HG02759 (cell line): Measurements from ENCODE around the gene DTD1.
A peak's percentile ranks its signal among the peaks of the same experiment; 100 is the strongest.
"Not testable (repeated sequence)": the region's sequence is repeated elsewhere in the genome, so short reads cannot be mapped to it uniquely, and the experiment has no call there.

Source experiments
- ATAC-seq: cut with Tn5 transposase; IDR thresholded peaks from one replicate; pipeline ENCODE4 v1.9.1; 2021; ENCODE audit warnings: mild to moderate bottlenecking, moderate library complexity; ENCODE audit not compliant: unreplicated experiment

DTD1 gene

DNA sequence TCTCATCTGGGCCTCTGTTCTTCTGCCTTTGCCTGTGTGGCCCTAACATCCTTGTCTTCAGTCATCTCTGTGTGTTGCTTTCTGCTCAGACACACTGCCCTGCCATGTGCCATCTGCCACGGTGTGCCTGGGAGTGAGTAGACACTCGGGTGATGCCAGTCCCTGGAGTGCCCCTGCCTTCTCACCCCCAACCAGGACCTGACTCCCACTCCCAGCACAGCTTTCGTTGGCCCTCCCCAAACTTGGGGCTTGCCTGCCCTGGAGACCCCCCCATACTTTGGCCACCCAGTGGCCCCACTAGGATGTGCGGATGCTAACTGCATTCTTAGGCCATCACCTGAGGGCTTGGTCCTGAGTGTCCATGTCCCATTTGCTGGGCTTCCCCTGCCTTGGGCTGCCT is 149.3 kb downstream of the DTD1 start:
- ATAC-seq: no peak

- ATAC-seq: no peak
Observed at GRCh38 chr20:18738055-18738454, 150.2 kb downstream of the DTD1 start.

GRCh38 chr20:18738888-18739287 is 151.0 kb downstream of the DTD1 start:
- ATAC-seq: no peak

- no peak for ATAC-seq
Observed at GRCh38 chr20:18739751-18740166, 151.9 kb downstream of the DTD1 start.

DNA sequence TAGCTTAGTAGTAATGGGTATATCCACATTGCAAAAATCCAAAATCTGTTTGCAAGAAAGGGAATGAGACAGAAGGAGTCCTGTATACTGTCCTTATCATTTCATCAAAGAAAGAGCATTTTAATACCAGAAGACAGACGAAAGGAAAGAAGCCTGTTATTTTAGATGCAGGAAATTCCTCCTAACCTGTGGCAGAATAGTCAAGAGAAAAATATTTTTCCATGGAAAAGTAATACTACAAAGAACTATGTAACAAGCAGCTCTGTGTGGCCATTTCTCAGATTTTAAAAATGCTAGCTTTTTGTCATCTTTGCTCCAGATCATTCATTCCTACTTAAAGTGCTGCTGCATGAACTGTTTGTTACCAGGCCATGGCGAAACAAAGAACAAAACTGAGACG is 152.9 kb downstream of the DTD1 start:
- ATAC-seq: no peak

- no peak for ATAC-seq
Observed at GRCh38 chr20:18742841-18743240, 155.0 kb downstream of the DTD1 start.

DNA sequence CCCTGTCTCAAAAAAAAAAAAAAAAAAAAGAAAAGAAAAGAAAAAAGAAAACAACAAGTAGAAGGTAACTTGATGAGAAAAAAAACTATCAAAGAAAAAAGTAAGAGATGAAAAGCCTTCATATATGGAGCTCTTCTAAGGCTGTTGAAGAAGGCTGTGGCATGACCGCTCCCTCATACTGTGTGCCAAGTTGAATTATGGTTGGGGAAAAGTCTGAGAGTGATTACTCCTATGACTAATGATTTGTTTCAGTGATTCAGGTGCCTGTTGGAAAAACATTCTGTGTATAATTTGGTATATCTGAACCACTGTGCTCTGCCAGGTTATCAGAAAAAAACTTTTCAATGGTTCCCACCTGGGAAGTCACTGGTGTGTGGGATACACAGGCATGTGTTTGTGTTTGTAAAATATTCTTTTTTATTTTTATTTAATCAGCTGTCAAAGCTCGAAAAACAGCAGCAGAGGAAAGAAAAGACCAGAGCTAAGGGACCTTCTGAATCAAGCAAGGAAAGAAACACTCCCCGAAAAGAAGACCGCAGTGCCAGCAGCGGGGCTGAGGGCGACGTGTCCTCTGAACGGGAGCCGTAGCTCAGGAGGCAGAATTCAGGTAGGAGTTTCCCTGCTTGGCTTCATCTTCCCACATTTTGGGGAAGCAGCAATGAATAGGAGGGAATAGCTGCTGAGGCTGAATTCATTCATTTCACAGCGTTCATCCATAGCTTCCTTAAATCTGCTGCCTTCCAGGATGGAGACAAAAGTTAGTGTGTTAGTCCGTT is 156.0 kb downstream of the DTD1 start:
- ATAC-seq: no peak

GRCh38 chr20:18747090-18747489 is 159.2 kb downstream of the DTD1 start:
- ATAC-seq: no peak

DNA sequence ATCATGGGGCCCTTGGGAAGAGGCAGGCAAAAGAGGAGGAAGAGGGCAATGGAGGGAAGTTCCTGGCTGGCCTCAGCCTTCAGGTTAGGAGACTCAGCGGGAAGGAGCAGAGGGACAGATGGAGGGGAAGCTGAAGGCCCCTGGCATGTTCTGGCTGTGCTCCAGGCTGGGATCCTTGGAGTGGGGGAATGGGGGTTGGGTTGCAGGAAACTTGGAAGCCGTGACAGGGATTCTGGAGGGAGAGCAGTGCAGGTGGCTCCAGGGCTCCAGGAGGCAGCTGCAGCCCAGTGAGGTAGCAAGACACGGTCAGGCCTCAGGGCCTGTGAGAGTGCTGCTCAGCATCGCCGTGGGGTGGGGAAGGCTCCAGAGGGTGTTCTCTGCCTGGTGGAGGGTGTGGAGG is 161.1 kb downstream of the DTD1 start:
- ATAC-seq: no peak

DNA sequence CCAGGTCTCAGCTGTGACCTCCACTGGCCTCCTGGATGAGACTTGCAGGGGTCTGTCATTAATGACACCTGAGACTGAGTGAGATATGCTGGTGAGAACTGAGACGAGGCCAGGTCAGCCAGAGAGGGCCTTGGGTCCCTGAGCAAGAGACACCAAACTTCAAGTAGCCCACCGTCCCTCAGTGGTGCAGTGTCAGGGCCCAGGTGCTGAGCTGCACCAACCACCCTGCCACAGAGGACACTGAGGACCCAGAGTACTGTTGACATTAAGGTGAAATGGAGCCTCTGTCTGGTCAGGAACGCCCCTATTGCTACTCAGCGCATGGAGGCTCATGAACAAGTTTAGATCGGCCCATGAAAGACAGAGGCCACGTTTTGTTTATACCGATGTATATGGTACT is 161.7 kb downstream of the DTD1 start:
- ATAC-seq: no peak

DNA sequence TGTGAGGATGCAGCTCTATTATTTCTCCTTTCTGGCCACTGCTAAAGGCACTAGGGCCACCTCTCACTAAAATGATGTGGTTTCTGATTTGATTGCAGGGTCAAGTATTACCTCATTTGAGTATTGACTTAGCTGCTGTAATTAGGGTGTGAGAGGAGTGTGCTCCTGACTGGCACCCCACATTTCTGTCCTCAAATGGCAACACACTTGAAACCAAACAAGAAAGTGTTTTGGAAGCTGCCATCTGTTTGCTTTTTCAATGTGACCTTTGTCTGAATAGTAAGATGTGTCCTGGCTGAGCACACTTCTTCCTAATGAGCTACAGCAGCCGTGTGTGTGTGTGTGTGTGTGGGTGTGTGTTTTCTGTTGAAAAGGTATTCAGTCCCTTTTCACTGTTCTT is 162.9 kb downstream of the DTD1 start:
- no peak for ATAC-seq

DNA sequence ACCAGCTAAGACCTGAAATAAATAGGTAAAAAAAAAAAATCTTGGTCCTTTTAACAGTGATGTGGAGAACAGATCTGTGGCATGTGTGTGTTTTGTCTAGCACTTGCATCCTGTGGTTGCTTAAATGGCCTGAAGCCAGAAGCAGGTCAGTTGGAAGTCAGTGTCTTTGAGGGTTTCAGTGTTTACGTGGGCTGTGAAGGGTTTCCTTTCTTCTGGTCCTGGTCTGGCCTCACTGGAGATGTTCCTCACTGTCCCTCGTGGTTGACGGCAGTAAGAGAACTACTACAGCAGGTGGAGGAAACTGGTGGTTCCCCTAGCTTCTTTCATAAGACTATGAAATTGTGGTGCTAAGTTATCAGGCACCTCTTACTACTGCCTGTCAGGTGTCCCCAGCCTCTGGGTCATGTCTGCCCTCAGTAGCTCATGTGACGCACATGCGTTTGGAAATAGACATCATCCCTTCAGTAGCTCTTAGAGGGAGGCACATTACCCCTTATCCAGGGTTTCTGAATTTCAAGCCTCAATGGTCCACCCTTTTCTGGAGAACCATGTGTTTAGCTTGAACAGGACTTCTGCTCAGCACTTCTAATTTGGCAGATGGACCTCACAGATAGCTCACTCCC is 166.3 kb downstream of the DTD1 start:
- ATAC-seq: peak; percentile 96

DNA sequence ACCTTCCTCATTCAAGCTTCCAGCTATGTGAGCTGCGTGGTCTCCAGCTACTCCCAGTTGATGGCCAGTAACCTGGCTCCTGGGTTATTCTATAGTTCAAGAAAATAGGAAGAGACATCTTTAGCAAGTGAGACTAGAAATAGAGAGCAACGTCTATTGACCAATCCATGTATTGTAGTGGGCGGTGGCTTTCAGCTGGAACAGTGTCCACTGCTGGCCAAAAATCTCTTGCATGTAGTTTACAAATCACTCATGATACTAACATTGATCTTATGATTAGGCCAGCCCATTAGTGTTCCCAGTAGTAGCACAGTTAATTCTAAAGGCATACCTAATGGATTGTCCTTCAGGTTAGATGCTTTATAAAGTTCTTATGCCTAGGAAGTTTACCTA is 166.8 kb downstream of the DTD1 start:
- no peak for ATAC-seq

GRCh38 chr20:18760852-18761251 is 173.0 kb downstream of the DTD1 start:
- not testable (repeated sequence) for ATAC-seq

DNA sequence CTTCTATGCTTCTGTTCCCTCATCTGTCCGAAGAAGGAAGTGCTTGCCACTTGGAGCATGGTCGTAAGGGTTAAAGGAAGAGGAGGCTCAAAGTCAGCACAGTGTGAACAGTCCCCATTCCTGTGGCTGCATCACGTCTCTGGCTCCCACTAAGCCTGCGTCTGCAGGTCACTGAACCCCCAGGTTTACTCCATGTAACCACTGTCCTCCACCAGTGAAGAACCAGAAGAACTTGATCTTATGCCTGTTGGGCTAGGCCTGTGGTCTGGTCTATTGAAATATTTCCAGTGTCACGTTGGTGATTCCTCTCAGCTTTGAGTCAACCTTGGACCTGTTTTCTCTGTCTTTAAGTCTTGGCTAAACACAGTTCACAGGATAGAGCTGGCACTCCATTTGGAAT is 179.8 kb downstream of the DTD1 start:
- no peak for ATAC-seq

GRCh38 chr20:18773566-18773965 is 185.7 kb downstream of the DTD1 start:
- ATAC-seq: no peak

DNA sequence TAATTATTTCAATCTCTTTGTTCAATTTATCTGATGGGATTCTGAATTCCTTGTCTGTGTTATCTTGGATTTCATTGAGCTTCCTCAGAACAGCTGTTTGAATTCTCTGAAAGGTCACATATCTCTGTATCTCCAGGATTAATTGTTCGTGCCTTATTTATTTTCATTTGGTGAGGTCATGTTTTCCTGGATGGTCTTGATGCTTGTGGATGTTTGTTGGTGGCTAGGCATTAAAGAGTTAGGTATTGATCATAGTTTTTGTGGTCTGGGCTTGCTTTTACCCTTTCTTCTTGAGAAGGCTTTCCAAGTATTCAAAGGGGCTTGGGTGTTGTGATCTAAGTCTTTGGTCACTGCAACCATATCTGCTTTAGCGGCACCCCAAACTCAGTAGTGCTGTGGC is 186.4 kb downstream of the DTD1 start:
- ATAC-seq: no peak

GRCh38 chr20:18775633-18776032 is 187.8 kb downstream of the DTD1 start:
- ATAC-seq: no peak

DNA sequence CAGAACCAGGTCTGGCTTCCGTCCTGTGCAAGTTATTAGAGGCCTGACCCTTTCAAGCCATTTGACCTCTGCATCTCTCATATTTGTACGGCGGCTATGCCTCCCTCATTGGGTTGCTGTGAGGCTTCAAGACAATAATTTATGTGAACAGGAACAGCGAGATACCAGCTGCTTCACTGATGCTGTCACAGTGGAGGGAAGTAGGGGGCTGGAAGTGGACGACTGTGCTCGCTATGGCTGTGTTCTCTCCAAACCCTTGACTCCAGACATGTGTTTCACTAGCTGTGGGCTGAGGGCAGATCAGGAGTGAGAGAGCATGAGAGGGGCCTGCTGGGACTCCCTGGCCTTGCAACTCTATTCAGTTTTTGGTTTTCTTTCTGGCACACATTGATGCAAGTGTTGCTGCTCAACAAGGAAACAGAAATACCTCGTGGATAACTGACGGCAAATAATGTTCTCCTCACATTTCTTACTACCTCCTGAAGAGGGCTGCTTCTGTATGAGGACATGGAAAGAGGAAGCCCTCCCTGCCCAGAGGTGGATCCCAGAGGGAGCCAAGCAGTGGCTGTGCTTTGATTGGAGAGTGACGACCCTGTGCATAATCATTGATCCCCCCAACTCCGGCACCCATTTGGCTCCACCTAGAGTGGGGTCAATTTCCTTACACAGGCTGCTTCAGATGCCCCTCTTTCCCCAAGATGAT is 191.0 kb downstream of the DTD1 start:
- ATAC-seq: no peak

DNA sequence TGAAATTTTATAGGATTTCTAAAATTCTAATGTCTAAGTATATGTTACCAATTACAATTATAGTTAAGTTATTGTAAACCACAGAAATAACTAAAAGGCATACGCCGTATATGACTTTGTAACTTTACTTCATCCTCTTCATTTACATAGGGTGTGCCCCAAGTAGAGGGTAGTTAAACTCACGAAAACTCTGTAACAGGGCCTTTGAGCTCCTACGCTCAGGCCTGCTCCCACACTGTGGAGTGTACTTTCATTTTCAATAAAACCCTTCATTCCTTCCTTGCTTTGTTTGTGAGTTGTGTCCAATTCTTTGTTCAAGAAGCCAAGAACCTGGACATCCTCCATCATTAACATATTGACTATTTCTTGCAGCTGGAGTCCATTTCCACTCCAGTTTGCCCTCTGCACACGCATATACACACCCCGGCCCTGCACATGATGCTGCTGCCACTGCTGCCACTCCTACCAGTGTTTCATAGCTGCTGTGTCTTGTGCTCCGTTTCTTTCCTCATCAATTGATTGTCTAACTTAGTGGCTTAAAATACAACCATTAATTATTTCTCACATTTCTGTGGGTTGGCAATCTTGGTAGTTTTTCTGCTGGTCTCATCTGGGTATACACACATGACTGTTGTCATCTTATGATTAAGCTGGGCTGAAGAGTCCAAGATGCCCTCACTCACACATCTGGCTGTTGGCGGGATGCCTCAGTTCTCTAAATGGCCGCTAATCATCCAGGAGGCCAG is 192.7 kb downstream of the DTD1 start:
- ATAC-seq: no peak

DNA sequence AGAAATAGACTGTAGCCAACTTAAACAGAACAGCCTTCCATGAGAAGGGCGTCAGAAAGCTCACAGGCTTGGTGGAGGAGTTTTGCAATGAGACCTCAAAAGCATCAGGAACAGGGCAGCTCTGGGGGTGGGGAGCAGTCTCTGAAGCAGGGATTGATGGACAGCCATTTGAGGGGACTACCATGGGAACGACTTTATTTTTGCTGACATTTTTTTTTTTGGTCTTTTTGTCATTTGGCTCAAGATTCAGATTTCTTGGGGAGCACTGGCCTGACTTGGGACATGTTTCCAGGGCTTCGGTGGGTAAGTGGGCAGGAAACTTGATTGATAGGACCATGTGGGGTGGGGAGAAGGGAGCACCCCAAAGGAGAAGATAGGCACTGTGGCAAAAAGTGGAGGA is 193.7 kb downstream of the DTD1 start:
- no peak for ATAC-seq
